Measurements from ENCODE around the gene CDH8.

- TF ChIP-seq BHLHE40 (IDR thresholded peaks at IDR 0.05; ENCODE audit: low read depth, low read length) (no peak), POLR2A (IDR thresholded peaks at IDR 0.05; ENCODE audit: low read depth, low read length) (no peak), MAZ (IDR thresholded peaks at IDR 0.05; ENCODE audit: borderline replicate concordance, low read depth, low read length) (no peak)
- TF ChIP-seq, protein P1, sequence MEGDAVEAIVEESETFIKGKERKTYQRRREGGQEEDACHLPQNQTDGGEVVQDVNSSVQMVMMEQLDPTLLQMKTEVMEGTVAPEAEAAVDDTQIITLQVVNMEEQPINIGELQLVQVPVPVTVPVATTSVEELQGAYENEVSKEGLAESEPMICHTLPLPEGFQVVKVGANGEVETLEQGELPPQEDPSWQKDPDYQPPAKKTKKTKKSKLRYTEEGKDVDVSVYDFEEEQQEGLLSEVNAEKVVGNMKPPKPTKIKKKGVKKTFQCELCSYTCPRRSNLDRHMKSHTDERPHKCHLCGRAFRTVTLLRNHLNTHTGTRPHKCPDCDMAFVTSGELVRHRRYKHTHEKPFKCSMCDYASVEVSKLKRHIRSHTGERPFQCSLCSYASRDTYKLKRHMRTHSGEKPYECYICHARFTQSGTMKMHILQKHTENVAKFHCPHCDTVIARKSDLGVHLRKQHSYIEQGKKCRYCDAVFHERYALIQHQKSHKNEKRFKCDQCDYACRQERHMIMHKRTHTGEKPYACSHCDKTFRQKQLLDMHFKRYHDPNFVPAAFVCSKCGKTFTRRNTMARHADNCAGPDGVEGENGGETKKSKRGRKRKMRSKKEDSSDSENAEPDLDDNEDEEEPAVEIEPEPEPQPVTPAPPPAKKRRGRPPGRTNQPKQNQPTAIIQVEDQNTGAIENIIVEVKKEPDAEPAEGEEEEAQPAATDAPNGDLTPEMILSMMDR (conservative IDR thresholded peaks at IDR 0.05; ENCODE audit: low read depth, low read length): no peak
Observed at GRCh38 chr16:61611847-61612491, 424.3 kb downstream of the CDH8 start.
